Ureter (tissue), 1 donor: ENCODE results near the gene LHFPL3. TPM values are rescaled to one million over a fixed set of nuclear protein-coding genes. Genes with fewer than 3 reads are reported as not detected.
A peak's percentile ranks its signal among the peaks of the same experiment; 100 is the strongest.
"Not testable (repeated sequence)": the region's sequence is repeated elsewhere in the genome, so short reads cannot be mapped to it uniquely, and the experiment has no call there.

Source experiments
- DNase-seq: peaks from one replicate; pipeline ENCODE4 v3.0.0-alpha.2; 2020; ENCODE audit warnings: low spot score
- total RNA-seq: library from RNA; stranded (reverse); gene quantifications from one replicate; pipeline ENCODE4 v1.2.4, GENCODE V29; 2023
- donor health status: DM: yes; HTN: yes; CAD: no.

The LHFPL3 gene
- total RNA-seq, 1 donor from 2014 or later = not detected

DNA sequence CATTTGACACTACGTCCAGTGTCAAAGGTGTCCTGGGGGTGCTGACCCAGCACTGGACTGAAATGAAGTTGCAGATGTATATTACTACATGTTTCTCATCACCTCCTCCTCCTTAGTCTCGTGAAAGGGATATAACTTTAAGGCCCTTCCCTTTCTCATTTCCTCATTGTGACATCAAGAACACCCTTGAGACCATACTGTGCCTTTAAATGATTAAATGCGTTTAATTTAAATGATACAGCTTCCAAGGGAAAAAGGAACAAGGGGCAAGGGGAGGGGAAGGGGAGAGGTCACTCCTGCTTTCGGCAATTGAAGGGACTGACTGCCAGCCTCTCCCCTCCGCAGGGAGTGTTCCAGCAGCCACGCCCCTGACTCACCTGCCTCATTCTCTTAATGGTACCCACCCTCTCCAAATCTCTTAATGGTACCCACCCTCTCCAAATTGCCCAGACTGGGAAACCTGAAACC, 605.2 kb downstream of the LHFPL3 start:
- DNase-seq = no peak

DNA sequence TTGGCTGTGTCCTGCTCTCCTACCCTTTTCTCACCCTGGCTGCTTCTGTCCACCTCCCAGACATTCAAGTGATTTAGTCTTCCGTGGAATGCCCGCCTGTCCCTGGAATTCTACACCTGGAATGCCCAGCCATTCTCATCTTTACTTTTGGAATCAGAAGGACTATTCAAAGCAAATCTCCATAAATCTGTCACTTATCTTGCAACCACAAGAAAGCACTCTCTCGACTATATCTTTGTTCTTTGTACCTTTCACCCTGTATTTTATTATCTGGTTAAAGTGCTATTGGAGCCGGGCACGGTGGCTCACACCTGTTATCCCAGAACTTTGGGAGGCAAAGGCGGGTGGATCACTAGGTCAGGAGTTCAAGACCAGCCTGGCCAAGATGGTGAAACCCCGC, 606.3 kb downstream of the LHFPL3 start:
- no peak for DNase-seq

DNA sequence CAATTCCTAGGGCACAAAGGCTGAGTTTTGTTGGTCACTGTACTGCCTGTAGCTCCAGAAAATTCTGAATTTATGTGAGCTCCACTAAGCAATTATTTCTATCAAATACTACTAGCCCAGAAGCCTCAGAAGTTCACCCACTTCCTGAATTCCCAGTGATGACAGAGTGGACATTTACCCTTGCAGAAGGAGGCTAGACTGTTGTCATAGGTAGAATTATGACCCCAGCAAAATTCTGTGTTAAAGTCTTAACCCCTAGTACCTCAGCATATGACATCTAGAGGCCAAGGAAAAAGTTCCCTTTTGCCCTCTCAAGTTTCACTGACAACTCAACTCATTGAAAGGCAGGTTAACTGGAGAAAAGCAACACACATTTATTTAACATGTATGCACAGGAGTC, 606.9 kb downstream of the LHFPL3 start:
- DNase-seq = no peak

DNA sequence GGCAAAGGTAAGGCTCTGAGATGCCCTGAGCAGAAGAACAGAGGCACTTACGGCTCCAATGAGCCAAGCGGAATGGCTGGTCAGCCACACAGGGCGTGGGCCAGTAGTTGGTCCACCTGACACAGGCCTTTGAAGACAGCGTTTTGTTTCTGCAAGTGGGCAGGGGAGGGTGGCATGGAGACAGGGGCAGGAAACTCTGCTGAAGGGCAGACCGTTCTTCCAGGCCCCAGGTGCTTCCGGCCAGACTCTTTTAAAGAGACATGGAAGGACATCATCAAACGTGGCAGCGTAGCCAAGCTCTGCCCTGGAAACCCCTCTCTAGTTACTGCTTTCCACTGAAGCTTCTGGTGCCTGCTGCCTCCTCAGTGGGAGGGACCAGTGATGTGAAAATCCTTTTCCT, 608.1 kb downstream of the LHFPL3 start:
- DNase-seq = no peak

DNA sequence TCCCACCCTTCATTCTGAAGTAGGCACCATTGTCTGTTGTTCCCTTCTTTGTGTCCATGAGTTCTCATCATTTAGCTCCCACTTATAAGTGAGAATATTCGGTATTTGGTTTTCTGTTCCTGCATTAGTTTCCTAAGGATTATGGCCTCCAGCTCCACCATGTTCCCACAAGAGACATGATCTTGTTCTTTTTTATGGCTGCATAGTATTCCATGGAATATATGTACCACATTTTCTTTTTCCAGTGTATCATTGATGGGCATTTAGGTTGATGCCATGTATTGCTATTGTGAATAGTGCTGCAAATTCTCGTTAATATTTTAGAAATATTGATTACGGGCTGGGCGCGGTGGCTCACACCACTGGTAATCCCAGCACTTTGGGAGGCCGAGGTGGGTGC, 609.1 kb downstream of the LHFPL3 start:
- DNase-seq = not testable (repeated sequence)

DNA sequence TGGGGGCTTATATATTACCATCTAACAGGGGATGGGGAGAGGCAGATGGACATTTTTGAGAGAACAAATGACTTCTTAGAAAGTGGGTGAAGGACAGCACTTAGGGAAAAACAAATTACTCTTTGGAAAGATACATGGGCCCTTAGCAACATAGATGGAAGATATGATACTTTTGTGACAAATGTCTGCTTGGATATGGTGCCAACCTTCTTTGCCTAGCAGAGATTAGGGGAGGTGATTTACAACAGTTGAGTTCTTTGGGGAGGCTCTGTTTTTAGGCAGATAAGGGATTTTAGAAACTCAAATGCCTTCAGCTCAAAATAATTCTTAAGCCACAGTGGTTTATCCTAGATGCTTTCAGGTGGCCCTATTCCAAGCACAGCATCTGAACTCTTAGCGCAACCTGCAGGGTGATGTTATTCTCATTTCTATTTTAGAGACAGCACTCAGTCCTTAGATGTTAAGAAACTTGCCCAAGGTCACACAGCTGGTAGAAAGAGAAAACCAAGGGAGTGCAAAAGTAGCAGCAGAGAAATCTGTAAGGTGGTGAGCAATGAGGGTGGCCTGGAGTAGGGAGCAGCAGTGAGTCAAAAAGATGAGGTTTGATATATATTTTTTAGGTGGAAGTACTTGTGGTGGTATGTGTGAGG, 610.5 kb downstream of the LHFPL3 start:
- DNase-seq = no peak

DNA sequence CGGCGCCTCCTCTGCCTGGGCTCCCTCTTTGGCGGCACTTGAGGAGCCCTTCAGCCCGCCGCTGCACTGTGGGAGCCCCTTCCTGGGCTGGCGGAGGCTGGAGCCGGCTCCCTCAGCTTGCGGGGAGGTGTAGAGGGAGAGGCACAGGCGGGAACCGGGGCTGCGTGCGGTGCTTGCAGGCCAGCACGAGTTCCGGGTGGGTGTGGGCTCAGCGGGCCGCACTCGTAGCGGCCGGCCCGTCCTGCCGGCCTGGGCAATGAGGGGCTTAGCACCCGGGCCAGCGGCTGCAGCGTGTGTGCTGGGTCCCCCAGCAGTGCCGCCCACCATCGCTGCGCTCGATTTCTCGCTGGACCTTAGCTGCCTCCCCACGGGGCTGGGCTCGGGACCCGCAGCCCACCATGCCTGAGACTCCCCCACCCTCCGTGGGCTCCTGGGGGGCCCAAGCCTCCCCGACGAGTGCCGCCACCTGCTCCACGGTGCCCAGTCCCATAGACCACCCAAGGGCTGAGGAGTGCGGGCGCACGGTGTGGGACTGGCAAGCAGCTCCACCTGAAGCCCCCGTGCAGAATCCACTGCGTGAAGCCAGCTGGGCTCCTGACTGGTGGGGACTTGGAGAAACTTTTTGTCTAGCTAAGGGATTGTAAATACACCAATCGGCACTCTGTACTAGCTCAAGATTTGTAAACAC, 611.8 kb downstream of the LHFPL3 start:
- DNase-seq = no peak

DNA sequence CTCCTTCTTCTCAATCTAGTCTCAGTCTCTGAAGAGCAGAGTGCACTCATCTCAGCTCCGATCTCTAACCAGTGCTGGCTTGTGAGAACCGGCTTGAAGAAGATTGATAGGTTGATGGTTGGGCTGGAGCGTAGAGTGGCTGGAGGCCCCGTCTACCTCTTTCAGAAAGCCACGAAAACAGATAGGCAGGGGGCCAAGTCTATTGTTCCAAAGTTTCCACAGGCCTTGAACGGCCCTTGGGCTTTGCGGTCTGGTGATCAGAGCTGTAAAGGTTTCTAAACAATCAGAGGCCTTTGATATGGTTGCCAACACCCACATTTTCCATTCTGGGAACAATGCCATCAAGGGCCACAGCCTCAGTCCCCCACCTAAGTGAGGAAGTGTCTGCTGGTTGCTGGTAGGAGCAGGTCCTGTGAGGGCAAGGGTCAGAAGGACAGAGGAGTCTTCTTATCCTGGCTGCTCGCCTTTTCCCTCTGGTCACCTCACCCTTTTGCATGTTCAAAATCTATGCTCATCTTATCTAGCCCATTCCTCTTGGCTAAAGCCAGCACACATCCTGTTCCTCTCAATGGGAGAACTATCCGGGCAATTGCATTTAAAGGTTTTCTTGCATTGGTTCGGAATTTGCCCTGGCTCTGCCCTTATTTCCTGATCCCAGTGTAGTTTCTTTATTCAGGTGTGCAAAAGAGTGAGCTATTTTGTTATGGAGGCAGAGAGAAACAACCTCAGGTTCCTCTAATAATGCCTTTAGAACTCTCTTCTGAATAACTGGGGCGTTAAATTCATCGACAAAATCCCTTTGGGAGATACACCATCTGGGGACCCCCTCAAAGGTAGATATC, 615.3 kb downstream of the LHFPL3 start:
- DNase-seq = peak; percentile 92

DNA sequence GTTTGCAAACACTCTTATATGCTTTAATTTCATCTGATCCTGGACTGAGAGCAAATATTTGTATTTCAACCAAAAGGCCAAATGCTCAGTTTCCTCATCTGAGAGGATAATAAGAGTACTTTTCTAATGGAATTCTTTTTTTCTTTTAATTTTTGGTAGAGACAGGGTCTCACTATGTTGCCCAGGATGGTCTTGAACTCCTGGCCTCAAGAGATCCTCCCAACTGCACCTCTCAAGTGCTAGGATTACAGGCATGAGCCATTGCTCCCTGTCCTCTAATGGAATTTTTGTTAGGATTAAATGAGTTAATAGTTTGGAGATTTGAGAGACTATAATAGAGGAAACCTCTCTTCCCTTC, 617.2 kb downstream of the LHFPL3 start:
- DNase-seq = no peak

DNA sequence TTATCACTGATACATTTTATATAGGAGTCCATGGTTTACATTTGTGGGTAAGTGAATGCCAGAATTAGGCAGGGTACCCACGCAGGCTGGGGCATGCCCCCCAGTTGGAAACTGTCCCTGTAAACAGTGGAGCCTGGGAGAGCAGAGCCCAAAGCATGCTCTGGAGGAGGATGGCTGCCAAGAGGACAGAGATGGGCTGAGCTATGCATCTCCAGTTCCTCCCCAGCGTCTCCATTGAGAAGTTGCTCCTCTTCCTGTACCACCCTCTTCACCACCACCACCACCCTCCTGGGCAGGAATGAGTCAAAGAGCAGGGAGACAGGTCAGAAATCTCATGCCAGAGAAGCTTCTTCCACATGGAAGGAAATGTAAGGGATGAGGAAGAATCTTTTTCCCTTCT, 617.9 kb downstream of the LHFPL3 start:
- DNase-seq = no peak

DNA sequence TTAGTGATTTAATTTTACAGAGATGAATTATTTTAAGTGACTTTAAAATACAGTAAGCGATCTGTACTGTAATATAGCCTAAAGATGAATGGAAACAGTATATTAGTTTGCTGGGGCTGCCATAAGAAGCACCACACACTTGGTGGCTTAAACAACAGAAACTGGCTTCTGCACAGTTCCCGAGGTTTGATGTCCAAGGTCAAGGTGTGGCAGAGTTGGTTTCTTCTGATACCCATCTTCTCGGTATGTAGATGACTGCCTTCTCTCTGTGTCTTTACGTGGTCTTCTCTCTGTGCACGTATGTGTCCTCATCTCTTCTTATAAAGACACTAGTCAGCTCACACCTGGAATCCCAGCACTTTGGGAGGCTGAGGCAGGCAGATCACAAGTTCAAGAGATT, 621.6 kb downstream of the LHFPL3 start:
- no peak for DNase-seq

DNA sequence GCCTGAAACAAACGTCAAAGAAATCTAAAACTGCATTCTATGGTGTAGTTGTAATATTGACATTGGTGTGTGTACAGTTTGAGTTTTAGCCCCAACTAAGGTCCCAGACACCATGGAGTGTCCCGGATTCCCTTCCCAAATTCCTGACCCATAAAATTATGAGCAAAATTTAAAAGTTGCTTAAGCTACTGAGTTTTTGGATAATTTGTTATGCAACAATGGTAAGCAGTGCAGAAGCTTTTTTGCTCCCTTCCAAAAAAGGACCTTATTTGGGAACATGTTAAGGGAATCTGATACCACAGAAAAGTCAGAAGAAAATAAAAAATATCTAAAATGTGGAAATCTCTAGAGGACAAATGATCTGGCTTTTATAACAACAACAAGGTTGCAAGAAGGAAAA, 622.4 kb downstream of the LHFPL3 start:
- no peak for DNase-seq

DNA sequence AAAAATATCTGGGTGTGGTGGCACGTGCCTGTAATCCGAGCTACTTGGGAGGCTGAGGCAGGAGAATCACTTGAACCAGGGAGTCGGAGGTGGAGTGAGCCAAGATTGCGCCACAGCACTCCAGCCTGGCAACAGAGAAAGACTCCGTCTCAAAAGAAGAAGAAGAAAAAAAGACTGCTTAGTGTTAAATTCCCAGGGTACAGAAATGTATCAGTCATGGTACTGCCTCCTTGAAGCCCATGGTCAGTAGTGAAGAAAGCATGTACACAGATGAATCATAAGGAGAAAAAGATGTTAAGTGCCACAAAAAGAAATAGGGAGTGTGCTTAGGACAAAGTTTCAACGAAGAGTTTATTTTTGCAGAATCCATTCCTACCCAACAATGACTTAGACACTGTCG, 623.1 kb downstream of the LHFPL3 start:
- no peak for DNase-seq

DNA sequence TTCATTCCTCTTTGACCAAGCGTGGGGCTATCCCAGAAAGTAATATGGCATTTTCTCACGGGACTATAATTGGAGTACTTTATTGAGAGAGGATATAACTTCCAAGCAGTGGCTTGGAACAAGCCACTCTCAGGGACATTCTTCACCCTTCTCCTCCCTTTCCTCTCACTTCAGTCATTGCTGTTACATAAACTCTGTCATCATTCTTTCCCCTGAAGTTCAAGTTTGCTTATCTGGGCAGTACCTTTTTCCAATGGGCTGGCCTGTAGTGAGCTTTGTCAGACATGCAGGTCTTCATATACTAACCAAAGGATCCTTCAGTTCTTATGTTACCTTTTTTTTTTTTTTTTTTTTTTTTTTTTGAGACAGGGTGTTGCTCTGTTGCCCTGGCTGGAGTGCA, 626.9 kb downstream of the LHFPL3 start:
- no peak for DNase-seq

Other genes starting within 250 kb of the LHFPL3 start
- gene ORC5, start 120.6 kb upstream of the LHFPL3 start, total RNA-seq = 26.4 TPM